BJ (cell line): ENCODE measurements around the gene ENPP5. TPM values are rescaled to one million over a fixed set of nuclear protein-coding genes. Genes with fewer than 3 reads are reported as not detected.

Experiments
- CTCF ChIA-PET: fragments of 350-600 bp; formaldehyde crosslinking; extraction: SDS; loops from one replicate; lab custom pipeline; 2021; ENCODE audit warnings: antibody characterized with exemption, inconsistent platforms; lab: Yijun Ruan, JAX
- POLR2A ChIA-PET: fragments of 300-600 bp; sonication (Branson Sonifier 250); formaldehyde crosslinking; extraction: SDS; loops from one replicate; lab custom pipeline; 2021; ENCODE audit warnings: antibody characterized with exemption; lab: Charles Lee
- DNase-seq: peaks from one replicate; pipeline ENCODE4 v3.0.0-alpha.2; 2011; ENCODE audit warnings: low read depth
- H3K27me3 ChIP-seq: 2 replicates; pipeline ENCODE4 v1.6.0; 2011; ENCODE audit warnings: low read length; ENCODE audit not compliant: control insufficient read depth, insufficient read depth
- H3K36me3 ChIP-seq: 2 replicates; pipeline ENCODE4 v1.5.1; 2011; ENCODE audit warnings: low read length; ENCODE audit not compliant: control insufficient read depth, insufficient read depth
- H3K4me3 ChIP-seq: 2 replicates; pipeline ENCODE4 v1.5.1; 2011; ENCODE audit warnings: low read depth, mild to moderate bottlenecking, control low read depth, low read length
- CTCF ChIP-seq: IDR thresholded peaks from 2 replicates; pipeline ENCODE4 v1.5.1; 2011; ENCODE audit warnings: low read depth, mild to moderate bottlenecking, control low read depth, inconsistent platforms, low read length, moderate library complexity; ENCODE audit not compliant: insufficient read depth
- polyA plus RNA-seq: library from polyadenylated mRNA; depleted of rRNA; stranded (reverse); fragments of >200 nt; gene quantifications from 2 replicates; pipeline ENCODE4 v1.2.3, GENCODE V29; 2011

ENPP5 gene
- polyA plus RNA-seq, 1 experiment, result not detected

GRCh38 chr6:46207174-46207573 lies 36.4 kb upstream of the ENPP5 start:
- Histone ChIP-seq H3K27me3 (no peaks in the 10 kb centered on the region), H3K4me3 (no peak overlapping the region), H3K36me3 (no peaks in the 10 kb centered on the region)
- ChIA-PET POLR2A (no interaction called here), CTCF (interaction anchor here (0.6 to 2.8 kb wide), 5 partner anchors 41 to 828 kb away, joined by 3 to 13 read pairs (median 3); no protein-coding TSS in a partner anchor)
- DNase-seq, result no peak
- no peak for TF ChIP-seq CTCF

- no peak for TF ChIP-seq CTCF
- POLR2A ChIA-PET, result no interaction called here
- Histone ChIP-seq H3K4me3 (no peak overlapping the region), H3K36me3 (no peaks in the 10 kb centered on the region), H3K27me3 (no peaks in the 10 kb centered on the region)
- CTCF ChIA-PET, result interaction anchor here (1.2 kb wide), 1 partner anchor 16 kb away, joined by 4 read pairs; no protein-coding TSS in a partner anchor
- DNase-seq, result no peak
These were observed 34.3 kb upstream of the ENPP5 start for GRCh38 chr6:46204880-46205650.

- ChIA-PET CTCF (interaction anchor here (0.7 to 0.8 kb wide), 2 partner anchors 10 to 62 kb away, joined by 3 read pairs; no protein-coding TSS in a partner anchor), POLR2A (no interaction called here)
- no peaks in the 10 kb centered on the region for H3K36me3 ChIP-seq
- no peak for TF ChIP-seq CTCF
- no peaks in the 10 kb centered on the region for H3K27me3 ChIP-seq
- no peak overlapping the region for H3K4me3 ChIP-seq
- DNase-seq, result no peak
These were observed 32.8 kb upstream of the ENPP5 start for GRCh38 chr6:46203391-46204177.

GRCh38 chr6:46201702-46202101 lies 30.9 kb upstream of the ENPP5 start:
- ChIA-PET CTCF (no interaction called here), POLR2A (no interaction called here)
- Histone ChIP-seq H3K27me3 (no peaks in the 10 kb centered on the region), H3K36me3 (no peaks in the 10 kb centered on the region), H3K4me3 (no peak overlapping the region)
- DNase-seq, result no peak
- no peak for TF ChIP-seq CTCF

- DNase-seq, result no peak
- 0 out of 2 replicates have a peak, but pooled peaks cover 2% of the 10 kb centered on the region for H3K27me3 ChIP-seq
- POLR2A ChIA-PET, result no interaction called here
- H3K36me3 ChIP-seq, result no peaks in the 10 kb centered on the region
- no peak for TF ChIP-seq CTCF
- CTCF ChIA-PET, result no interaction called here
- H3K4me3 ChIP-seq, result no peak overlapping the region
These were observed 28.6 kb upstream of the ENPP5 start for GRCh38 chr6:46199387-46199786.
